ENCODE measurements around the gene PGAM1.

The PGAM1 gene

DNA sequence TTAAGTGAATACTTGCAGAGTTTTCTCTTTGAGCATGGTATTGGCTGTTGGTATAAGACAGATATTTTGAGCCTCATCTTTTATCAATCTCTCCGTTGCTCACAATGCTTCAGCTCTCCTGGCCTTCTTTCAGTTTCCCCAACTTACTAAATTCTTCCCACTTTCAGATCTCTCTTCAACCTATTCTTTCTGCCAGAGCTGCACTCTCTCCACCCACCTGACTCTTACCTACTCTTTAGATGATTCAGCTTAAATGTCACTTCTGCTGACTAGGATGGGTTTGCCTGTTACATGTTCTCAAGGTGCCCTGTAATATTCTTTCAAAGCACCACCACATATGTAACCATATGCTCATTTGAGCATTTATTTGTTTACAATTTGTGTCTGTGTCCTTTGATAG is 18.2 kb downstream of the PGAM1 start:
- H3K79me2 ChIP-seq (ENCODE audit: insufficient read depth, low read length): peaks cover 47% of the 10 kb centered on the region
- TF ChIP-seq, protein P1, sequence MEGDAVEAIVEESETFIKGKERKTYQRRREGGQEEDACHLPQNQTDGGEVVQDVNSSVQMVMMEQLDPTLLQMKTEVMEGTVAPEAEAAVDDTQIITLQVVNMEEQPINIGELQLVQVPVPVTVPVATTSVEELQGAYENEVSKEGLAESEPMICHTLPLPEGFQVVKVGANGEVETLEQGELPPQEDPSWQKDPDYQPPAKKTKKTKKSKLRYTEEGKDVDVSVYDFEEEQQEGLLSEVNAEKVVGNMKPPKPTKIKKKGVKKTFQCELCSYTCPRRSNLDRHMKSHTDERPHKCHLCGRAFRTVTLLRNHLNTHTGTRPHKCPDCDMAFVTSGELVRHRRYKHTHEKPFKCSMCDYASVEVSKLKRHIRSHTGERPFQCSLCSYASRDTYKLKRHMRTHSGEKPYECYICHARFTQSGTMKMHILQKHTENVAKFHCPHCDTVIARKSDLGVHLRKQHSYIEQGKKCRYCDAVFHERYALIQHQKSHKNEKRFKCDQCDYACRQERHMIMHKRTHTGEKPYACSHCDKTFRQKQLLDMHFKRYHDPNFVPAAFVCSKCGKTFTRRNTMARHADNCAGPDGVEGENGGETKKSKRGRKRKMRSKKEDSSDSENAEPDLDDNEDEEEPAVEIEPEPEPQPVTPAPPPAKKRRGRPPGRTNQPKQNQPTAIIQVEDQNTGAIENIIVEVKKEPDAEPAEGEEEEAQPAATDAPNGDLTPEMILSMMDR (IDR thresholded peaks at IDR 0.05; ENCODE audit: insufficient read depth, low read length, poor library complexity, severe bottlenecking): no peak
- TF ChIP-seq EZH2phosphoT487 (conservative IDR thresholded peaks at IDR 0.05; ENCODE audit: low read length): no peak

DNA sequence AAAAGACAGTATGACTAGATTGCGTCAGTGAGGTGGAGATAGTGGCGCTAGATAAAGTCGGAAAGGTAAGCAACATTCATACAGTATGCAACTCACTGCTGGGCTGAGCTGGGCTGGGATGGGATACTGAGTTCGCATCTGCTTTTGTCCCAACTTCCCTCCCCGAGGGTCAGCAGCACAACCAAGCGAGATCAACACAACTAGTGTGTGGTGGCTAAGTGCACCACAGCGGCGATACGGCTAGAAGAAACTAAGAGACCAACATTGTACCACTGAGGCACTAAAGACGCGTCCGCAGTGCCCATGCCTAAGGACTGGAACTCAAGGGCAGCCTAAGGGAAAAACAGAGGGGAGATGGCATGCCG is 19.3 kb downstream of the PGAM1 start:
- H3K4me3 ChIP-seq (ENCODE audit: insufficient read depth, low read length, poor library complexity, severe bottlenecking): peak overlapping the region; percentile 71
- peaks cover 55% of the 10 kb centered on the region for H3K79me2 ChIP-seq (ENCODE audit: insufficient read depth, low read length)
- H3K4me2 ChIP-seq (ENCODE audit: low read depth, low read length, poor library complexity, severe bottlenecking): peak overlapping the region; percentile 81
- H3K27me3 ChIP-seq (ENCODE audit: low read length): no peaks in the 10 kb centered on the region
- H3K36me3 ChIP-seq (ENCODE audit: low read length): no peaks in the 10 kb centered on the region
- no peaks in the 10 kb centered on the region; the same call in 1 of the 2 replicates for H4K20me1 ChIP-seq (ENCODE audit: low read depth, low read length)
- TF ChIP-seq, protein P1 (IDR thresholded peaks at IDR 0.05; ENCODE audit: insufficient read depth, low read length, poor library complexity, severe bottlenecking): no peak
- no peak for TF ChIP-seq EZH2phosphoT487 (conservative IDR thresholded peaks at IDR 0.05; ENCODE audit: low read length)
- H3K9me3 ChIP-seq (ENCODE audit: insufficient read depth, low read length): no peaks in the 10 kb centered on the region
- H3K27ac ChIP-seq (ENCODE audit: low read depth, low read length): peak overlapping the region; percentile 9; the same call in 1 of the 2 replicates
- H3F3A ChIP-seq (ENCODE audit: insufficient read depth): no peaks in the 10 kb centered on the region
- peak overlapping the region; percentile 48 for H2AFZ ChIP-seq (ENCODE audit: low read depth, low read length, severe bottlenecking)
- H3K9ac ChIP-seq (ENCODE audit: low read length): peak overlapping the region; percentile 65
- no peaks in the 10 kb centered on the region for H3K9me2 ChIP-seq (replicated peaks; ENCODE audit: insufficient read depth, low read length)

More for the DNA sequence above, 18.2 kb downstream of the PGAM1 start:
- H4K20me1 ChIP-seq (ENCODE audit: low read depth, low read length): no peaks in the 10 kb centered on the region; the same call in 1 of the 2 replicates
- H3K4me2 ChIP-seq (ENCODE audit: low read depth, low read length, poor library complexity, severe bottlenecking): peak overlapping the region; percentile 81
- H3K9ac ChIP-seq (ENCODE audit: low read length): peak overlapping the region; percentile 65; the same call in 1 of the 2 replicates
- H3K9me2 ChIP-seq (replicated peaks; ENCODE audit: insufficient read depth, low read length): no peaks in the 10 kb centered on the region
- no peak overlapping the region for H3K27ac ChIP-seq (ENCODE audit: low read depth, low read length)
- H2AFZ ChIP-seq (ENCODE audit: low read depth, low read length, severe bottlenecking): no peak overlapping the region
- H3K36me3 ChIP-seq (ENCODE audit: low read length): no peaks in the 10 kb centered on the region
- H3K9me3 ChIP-seq (ENCODE audit: insufficient read depth, low read length): no peaks in the 10 kb centered on the region
- H3K27me3 ChIP-seq (ENCODE audit: low read length): no peaks in the 10 kb centered on the region
- peak overlapping the region; percentile 71 for H3K4me3 ChIP-seq (ENCODE audit: insufficient read depth, low read length, poor library complexity, severe bottlenecking)
- H3F3A ChIP-seq (ENCODE audit: insufficient read depth): no peaks in the 10 kb centered on the region

DNA sequence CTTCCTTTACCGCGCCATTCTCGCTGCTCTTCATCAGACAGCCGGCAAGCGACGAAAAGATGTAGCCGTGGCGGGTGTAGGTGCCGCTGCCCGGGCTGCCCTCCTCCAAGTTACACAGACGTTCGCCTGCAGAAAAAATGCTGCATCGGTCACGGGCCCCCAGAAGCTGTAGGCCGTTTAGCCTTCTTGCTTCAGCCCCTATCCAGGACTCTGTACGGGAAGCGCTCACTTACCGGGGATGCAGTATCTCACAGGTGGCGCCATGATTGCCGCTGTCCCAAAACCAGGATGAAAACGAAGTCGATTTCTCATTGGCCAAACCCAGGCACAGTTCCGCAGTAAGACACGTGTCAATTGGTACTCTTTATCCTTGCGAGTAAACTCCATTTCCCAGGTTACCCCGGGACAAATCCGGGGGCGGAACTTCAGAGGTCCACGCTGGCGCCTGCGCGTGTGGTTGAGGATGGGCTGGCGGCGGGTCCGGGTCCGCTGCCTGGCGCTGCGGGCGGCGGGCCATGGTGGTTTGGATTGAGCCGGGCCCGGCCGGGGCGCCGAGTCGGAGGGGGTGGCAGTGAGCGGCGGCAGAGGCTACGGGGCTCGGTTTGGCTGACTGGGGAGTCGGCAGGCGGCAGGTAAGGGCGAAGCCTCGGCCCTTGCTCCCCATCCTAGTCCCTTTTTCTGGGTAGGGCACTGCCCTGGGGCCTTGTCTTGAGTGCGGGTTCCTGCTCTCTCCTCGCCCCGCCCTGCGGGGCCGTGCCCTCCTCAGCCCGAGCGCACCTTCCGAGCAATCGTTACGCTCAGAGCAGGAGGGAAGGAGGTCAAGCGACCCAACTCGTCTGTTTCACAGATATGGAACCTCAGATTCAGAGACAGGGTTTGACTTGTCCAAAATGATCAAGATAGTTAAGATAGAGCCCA is 20.0 kb downstream of the PGAM1 start, which contains the start of the genes EXOSC1 and ZDHHC16:
Gene EXOSC1 (minus strand): TSS at position 285 of the 918 bp plus-strand sequence. CDS start 21 bp downstream, at position 264.
Gene ZDHHC16 (plus strand): TSS at position 454 of the 918 bp plus-strand sequence. CDS start 5,501 bp downstream, outside the sequence.
- TF ChIP-seq, protein P1 (IDR thresholded peaks at IDR 0.05; ENCODE audit: insufficient read depth, low read length, poor library complexity, severe bottlenecking): no peak
- TF ChIP-seq EZH2phosphoT487 (conservative IDR thresholded peaks at IDR 0.05; ENCODE audit: low read length): no peak
- H3K9me2 ChIP-seq (replicated peaks; ENCODE audit: insufficient read depth, low read length): no peaks in the 10 kb centered on the region
- H3K9me3 ChIP-seq (ENCODE audit: insufficient read depth, low read length): no peaks in the 10 kb centered on the region
- H3K27me3 ChIP-seq (ENCODE audit: low read length): no peaks in the 10 kb centered on the region
- H3F3A ChIP-seq (ENCODE audit: insufficient read depth): no peaks in the 10 kb centered on the region
- peak within 1 kb of the TSS; percentile 71 for H3K4me3 ChIP-seq (ENCODE audit: insufficient read depth, low read length, poor library complexity, severe bottlenecking)
- H4K20me1 ChIP-seq (ENCODE audit: low read depth, low read length): no peaks in the 10 kb centered on the region; the same call in 1 of the 2 replicates
- peak within 1 kb of the TSS; percentile 54 for H3K27ac ChIP-seq (ENCODE audit: low read depth, low read length)
- H3K9ac ChIP-seq (ENCODE audit: low read length): peak within 1 kb of the TSS; percentile 65
- H3K36me3 ChIP-seq (ENCODE audit: low read length): no peaks in the 10 kb centered on the region
- peaks cover 58% of the 10 kb centered on the region for H3K79me2 ChIP-seq (ENCODE audit: insufficient read depth, low read length)
- H2AFZ ChIP-seq (ENCODE audit: low read depth, low read length, severe bottlenecking): peak within 1 kb of the TSS; percentile 73
- H3K4me2 ChIP-seq (ENCODE audit: low read depth, low read length, poor library complexity, severe bottlenecking): peak within 1 kb of the TSS; percentile 81

Measured in SU-DHL-6 (cell line).